ENCODE measurements around the gene ADCY5.

The ADCY5 gene

DNA sequence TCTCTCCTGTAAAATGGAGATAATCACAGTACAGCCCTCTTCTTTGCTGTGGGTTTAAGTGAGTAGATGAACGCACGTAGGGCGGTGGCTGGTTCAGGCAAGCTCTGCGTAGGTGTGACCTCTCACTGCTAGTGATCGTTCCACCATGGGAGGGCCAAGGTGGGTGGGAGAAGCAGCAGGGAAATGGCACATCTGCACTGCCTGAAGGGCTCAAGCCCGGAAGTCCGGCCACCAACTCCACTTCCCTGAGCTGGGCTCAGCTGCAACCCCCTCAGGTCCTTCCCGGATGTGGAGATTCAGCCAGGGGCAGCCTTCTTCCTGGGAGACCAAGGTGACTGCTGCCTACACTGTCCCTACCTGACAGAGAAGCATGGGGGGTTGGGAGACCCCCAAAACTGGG is 102.9 kb downstream of the ADCY5 start:
- in situ Hi-C loops (cut with HindIII; ENCODE audit: low sequenced_read_pairs) = no loop called here

DNA sequence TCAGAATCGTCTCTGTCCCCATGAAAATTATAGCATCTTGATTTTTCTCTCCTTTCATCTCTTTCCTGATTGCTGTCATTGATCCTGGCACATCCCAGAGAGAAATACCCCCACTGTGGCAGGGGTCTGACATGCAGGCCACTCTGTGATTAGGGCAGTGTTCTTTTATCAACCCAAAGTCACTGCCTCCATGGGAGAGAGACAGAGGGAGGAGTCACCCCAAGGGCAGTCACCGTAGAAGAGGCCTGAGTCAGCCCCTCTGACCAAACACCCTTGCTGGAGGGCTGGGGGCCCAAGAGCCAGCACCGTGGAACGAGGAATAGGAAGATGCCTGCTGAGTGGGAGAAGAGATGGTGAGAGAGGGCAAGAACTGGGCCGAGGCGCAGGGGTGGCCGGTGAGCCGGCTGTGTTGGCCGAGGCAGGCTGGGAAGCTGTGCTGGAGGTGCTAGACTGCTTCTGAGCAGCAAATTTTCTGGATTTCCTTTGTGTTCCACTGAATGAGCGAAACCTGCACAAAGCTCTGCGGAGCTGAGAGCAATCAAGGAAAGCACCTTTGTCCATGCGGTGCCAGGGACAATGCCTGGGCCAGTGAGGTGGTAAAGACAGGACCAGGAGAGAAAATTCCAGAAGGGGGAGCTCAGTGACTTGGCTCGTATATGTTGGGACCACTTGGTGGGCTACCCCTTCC is 103.8 kb downstream of the ADCY5 start:
- in situ Hi-C loops (cut with HindIII; ENCODE audit: low sequenced_read_pairs) = no loop called here

DNA sequence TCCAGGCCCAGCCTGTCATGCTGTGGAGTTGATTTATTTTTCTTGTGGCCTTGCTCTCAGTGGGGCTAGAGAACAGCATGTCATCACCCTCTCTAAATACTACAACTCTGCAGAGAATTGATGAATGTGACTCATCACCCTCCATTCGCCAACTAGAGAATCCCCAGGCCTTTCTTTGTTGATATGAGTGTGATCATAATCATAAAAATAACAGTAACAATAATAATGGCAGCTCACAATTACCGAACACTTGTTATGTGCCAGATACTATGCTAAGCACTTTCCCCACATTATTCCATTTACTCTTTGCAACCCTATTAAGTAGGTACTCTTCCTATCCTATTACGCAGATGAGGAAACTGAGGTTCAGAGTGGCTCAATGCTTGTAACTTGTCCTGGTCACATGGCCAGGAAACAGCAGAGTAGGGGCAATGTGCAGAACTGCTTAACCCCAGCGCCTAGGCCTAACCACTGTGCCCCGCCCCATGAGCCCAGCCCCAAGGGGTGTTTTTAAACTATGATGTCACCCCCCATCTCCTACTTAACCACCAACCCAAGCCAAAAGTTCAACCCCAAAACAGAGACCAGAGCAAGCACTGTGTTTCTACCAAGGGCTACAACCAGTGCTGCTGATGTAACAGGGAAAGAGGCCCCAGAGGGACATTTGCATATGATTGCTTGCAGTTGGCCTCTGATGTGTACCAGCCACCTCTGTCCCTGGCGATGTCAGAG is 104.5 kb downstream of the ADCY5 start:
- in situ Hi-C loops (cut with HindIII; ENCODE audit: low sequenced_read_pairs) = no loop called here

DNA sequence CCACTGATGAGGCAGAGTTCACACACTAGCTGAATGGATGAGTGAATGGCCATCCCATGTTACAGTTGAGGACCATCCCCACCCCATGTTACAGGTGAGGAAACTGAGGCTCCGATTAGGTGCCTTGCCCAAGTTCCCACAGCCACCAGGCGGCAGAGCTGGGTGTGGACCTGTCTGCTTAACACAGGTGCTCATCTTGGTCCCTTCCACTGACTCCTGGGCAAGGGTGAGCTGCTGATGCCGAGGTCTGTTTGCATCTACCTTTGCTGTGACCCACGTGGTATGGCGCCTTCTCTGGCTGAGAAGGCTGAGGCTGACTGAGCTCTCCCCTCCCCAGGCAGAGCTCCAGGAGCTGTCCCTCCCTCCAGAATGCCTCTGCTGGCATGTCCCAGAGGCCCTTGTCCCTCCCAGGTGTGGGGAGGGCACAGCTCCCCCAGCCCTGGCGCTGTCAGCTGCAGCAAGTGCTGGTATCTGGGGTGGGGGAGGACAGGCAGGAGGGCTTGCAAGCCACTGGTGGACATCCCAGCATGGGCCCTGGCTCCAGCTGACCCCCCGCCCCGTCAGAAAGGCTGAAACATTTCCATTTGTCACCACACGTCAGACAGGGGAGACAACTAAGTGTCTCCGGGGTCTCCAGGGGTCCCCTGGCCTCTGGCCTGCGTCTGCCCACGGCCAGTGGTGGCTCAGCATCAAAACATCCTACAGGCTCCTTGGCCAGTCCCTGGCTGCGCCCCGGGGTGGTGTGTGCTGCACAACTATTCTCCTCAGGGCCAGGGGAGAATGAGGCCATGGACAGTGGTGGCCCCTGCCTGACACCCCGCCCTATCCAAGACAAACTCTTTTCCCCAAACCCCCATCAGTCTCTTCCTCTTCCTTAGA is 105.4 kb downstream of the ADCY5 start:
- in situ Hi-C loops (cut with HindIII; ENCODE audit: low sequenced_read_pairs) = no loop called here

DNA sequence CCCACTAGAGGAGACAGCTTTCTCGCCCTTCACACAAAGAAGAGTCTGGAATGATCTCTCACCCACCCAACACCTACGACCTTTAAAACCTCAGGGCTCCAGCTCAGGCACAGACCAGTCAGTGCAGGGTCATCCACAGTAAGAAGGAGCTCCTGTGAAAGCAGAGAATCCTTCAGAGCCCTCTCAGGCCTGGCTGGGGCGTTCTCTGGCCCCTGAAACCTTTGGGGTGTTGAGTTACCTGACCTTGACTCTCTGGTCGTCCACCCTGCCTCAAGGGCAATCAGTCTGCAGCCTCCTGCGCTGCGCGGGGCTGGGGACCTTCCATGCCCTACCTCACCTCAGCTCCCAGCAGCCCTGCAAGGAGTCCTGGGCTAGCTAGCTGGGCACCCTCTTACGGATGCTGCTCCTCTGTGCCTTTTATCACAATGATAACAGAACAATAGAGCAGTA is 106.2 kb downstream of the ADCY5 start:
- in situ Hi-C loops (cut with HindIII; ENCODE audit: low sequenced_read_pairs) = no loop called here

DNA sequence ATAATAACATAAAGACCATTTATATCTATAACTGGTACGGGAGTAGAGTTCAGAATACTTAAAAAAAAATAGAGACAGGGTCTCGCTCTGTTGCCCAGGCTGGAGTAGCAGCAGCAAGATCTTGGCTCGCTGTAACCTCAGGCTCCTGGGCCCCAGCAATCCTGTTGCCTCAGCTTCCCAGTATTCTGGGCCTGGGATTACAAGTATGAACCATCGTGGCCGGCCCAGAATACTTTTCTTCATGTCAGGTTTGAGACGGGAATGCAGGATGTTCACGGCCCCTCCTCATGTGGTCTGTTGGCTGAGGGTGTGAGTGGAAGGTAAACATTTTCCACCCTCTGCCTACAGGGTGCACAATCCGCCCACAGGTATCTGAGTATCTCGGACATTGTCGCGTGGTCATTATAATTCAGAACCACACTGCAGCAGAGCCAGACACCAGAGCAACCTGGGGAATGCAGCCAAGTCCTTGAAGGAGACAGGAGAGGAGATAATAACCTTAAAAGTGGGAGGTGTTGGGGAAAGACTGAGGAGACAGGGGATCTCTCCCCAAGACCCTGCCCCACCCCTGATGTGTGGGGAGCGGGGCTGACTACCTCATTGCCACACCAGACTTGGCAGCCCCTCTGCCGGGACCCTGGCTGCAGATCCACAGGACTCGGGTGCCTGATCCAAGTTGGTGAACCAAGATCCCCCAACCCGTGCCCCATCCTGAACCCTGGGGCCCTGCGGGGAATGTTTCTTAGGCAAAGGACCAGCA is 106.8 kb downstream of the ADCY5 start:
- in situ Hi-C loops (cut with HindIII; ENCODE audit: low sequenced_read_pairs) = no loop called here

DNA sequence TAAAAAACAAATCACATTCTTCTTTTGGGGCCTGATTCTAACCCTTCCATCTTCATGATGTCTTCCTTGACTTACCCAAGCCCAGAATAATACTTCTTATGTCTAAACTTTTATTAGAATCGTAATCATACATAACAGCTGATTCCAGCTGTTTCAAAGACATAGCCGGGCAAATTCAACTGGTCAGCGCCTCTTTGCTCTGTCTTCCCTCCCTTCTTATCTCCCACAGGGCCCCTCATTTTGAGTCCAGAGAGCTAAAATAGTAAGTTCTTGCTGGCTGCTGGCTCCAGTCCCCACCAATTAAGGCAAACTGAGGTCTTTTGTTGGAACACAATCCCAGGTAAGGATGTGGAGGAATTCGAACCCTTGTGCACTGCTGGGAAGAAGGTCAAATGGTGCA is 108.6 kb downstream of the ADCY5 start:
- in situ Hi-C loops (cut with HindIII; ENCODE audit: low sequenced_read_pairs) = no loop called here

DNA sequence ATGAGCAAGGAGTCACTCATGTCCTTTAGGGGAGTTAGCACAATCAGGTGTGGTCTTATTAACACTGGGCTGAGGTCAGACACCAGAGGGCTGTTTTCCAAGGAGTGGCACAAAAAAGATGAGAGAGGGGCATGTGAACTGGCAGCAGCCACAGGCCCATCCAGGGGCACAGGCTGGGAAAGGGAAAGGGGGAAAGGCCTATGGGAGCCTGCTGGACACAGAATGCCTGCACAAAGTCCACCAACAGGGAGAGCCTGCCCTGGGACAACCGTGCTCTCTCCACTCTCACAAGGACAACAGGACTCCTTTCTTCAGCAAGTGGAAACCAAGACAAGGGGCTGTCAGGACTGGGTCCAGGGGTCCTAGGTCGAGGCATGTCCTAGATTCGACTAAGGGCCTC is 109.6 kb downstream of the ADCY5 start:
- in situ Hi-C loops (cut with HindIII; ENCODE audit: low sequenced_read_pairs) = no loop called here

DNA sequence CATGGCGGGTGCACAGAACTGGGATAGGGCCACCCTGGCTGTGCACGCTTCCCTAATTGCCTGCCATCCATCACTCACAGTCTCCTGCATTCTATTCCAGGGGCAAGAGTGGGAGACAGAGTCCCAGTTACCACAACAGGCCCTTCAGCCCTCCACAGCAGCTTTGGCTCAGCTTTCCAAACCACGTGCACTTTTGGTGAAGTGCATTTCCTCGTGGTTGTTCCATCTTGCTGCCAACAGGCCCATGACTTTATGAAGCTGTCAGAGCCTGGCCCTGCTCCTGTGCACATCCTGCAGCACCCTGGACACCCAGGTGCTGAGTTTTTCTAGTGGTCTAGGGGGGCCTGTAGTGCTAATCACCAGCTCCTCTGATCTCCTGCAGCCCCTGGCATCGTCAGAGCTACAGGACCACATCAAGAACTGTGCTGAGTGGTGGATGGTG is 110.2 kb downstream of the ADCY5 start:
- in situ Hi-C loops (cut with HindIII; ENCODE audit: low sequenced_read_pairs) = no loop called here

DNA sequence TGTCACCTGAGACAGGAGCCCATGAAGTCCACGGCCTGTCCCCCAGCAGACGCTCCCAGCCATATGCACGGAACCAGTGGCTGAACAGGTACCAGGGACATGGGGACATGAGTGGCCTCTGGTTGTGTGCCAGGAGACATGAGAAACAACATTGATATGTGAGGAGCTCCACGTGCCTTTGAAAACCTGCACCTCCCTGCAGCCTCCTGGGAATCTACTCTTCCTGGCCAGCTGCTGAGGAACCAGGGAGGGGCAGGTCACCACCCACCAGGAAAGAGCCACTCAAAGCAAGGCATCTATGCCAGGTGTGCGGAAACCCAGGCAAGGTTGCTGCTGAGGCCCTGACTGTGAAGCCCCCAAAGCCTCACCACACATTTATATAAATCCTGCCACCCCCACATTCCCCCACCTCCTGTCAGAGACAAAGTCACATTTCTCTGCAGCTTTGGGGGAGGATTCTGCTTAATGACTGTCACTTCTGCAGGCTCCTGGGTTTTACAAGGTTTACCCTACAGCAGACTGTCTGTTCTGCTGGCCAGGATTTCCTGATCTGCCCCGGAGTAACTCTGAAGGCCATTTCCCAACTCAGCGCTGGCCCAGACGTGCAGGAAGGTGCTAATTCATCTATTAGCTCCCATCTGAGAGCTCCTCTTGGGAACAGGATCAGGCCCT is 110.8 kb downstream of the ADCY5 start:
- in situ Hi-C loops (cut with HindIII; ENCODE audit: low sequenced_read_pairs) = no loop called here

DNA sequence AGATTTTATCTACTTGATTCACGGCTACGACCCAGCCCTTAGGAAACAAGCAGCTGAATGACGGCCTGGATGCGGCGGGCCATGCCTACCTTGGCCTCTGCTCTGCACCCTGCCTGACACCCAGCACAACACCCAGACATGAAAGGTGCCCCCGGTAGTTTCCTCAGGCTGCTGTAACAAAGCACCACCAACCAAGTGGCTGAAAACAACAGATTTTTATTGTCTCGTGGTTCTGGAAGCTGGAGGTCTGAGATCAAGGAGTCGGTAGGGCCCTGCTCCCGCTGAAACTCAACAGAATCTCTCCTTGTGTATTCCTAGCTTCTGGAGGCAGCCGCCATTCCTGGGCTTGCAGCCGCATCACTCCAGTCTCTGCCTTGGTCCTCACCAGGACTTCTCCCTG is 111.7 kb downstream of the ADCY5 start:
- in situ Hi-C loops (cut with HindIII; ENCODE audit: low sequenced_read_pairs) = no loop called here

DNA sequence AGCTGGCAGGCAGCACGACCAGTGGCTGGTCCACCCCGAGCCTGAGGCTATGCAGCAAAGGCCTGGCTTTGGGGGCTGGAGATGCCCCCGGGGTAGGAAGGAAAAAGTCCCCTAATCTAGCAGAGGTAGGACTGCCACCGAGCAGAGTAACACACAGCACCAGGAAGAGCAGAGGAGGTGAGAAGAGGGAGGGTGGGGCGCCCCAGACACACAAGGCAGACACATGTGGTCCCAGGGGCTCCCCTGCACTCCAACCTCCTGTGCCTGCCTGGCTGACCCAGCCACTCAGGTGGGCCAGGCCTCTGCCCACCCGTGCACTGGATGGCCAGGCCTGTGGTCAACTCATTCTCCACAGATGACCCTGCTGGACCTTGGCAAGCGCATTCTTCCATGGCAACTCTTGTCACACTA is 112.4 kb downstream of the ADCY5 start:
- in situ Hi-C loops (cut with HindIII; ENCODE audit: low sequenced_read_pairs) = no loop called here

DNA sequence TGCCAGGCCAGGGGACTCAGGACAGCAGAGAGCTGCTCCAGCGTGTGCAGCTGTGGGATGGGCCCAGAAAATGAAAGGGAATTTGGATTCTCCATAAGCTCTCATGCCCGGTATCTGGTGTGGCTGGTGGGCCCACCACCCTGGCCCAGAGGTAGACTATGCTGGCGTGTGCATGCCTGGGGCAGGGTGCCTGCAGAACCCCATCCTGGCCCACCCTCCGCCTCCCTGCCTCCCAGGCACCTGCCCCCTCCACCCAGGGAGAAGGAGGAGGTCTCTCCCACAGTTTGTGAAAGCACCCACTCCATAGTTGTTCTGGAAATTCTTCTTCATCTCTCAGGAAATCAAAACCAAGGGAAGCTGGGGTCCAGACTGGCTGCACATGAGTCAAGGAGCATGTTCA is 112.9 kb downstream of the ADCY5 start:
- in situ Hi-C loops (cut with HindIII; ENCODE audit: low sequenced_read_pairs) = no loop called here

DNA sequence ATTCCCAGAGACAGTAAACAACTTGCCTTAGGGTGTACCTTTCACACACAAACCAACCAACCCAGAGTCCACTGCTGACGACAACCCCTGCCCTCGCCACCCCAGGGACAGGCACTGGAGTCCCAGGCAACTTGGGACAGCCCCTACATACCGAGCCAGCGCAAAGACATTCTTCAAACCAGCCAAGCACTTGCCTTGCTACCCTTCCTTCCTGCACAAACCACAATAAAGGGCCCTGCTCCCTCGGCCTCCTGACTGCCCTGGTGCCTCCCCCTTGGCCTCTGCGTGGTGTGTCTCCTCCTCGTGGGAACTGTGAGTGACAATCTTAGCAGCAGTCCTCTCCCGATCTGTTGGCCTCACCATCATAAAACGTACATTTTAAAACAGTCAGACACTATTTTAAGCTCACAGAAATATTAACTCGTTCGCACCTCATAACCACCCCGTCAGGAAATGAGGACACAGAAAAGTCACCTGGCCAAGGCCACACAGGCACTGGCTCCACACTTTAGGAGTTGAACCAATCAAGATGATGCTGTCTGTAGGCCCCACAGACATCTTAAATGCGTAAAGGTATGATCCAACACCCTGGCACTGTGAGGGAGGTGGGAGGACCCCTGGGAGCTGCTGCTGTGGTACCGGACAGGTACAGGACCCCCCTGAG is 113.8 kb downstream of the ADCY5 start:
- in situ Hi-C loops (cut with HindIII; ENCODE audit: low sequenced_read_pairs) = no loop called here

DNA sequence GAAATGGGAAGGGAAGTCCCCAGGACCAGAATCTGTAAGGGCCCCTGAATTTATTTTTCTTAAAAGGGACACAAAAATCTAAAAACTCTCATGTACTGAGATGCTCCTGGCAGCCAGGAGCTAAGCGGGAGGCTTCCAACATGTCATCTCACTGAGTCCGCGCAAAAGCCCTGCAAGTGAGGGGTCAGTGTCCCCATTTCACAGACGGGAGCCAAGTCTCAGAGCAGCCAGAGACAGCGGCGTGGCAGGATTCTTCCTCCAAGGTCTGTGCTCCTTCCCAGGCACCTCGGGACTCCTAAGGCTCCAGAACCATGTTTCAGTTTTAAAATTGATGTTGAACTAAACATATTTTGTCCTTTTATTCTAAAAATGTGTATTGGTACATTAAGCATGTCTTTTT is 114.8 kb downstream of the ADCY5 start:
- in situ Hi-C loops (cut with HindIII; ENCODE audit: low sequenced_read_pairs) = no loop called here

DNA sequence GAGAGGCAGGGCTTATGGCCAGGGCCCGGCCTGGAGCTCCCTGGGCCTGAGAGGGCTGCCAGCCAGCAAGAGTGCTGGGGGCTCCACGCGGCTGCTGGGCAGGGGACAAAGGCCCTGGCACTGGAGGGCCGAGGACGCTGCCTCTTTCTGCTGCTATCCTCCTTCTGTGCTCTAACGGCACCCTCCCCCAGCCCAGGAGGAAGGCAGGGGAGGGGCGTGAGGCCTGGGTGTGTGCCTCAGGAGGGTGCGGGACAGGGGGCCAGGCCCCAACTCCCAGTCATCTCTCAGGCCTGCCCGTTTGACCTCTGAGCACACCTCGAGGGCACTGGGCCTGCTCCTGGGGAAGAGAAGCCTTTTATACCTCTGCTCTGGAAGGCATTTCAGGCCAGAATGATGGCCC is 115.5 kb downstream of the ADCY5 start:
- in situ Hi-C loops (cut with HindIII; ENCODE audit: low sequenced_read_pairs) = no loop called here

DNA sequence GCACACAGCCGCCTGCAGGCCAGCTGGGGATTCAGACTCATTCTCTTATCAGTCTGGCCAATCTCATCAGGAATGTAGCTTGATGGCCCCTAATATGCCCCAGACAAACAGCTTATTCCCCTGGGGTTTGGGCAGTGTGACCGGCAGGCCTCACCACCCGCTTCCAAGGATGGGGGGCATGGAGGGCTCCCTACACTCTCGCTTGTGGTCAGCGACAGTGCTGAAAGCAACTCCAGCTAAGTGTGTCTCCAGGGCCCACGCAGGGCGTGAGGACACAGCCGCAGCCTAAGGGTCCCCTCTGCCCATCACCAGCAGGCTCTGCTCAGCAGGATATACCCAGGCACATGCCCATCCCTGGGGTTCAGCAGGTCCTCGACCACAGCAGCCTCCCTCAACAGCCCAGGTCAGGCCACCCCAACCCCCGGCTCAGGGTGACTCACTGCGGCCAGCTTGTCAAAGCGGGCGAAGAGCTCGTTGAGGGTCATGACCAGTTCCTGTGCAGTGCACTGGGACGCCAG is 116.7 kb downstream of the ADCY5 start:
- in situ Hi-C loops (cut with HindIII; ENCODE audit: low sequenced_read_pairs) = no loop called here

DNA sequence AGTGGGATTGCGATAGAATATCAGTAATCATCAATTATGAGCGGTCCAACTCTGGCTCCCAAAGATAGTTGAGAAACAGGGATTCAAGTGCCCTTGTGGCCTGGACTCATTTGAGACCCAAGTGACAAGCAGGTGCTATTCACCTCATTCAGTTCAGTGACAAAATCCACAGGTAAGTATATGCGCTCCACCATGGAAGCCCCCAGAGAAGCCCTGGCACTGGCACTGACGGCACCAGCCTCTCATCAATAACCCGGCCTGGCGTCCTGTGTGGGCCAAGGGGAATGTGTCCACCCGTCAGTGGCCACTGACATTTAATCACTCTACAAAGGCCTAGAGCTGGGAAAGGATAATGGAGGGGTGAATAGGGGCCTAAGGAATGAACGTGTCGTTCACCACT is 117.2 kb downstream of the ADCY5 start:
- in situ Hi-C loops (cut with HindIII; ENCODE audit: low sequenced_read_pairs) = no loop called here

DNA sequence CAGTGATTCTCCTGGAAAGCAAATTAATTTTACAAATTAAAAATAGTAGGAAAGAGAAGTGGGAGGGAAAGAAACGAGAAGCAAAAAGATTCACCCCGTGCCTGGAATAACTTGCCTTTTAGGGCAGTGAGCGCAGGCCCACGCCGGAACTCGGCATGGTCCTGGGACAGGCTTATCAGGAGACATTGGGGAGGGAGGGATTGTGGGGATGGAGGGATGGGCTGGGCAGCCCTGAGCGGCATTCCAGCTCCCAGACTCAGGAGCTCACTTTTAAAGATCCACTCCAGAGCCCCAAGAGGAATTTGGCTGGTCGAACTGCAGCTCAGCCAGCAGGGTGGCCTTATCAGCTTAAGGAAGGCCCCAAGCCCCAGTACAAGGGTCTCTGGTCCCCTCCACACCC is 117.9 kb downstream of the ADCY5 start:
- in situ Hi-C loops (cut with HindIII; ENCODE audit: low sequenced_read_pairs) = no loop called here

Data from endothelial cell of hepatic sinusoid (primary cell).